H1 (cell line): ENCODE measurements around the gene SEC62. TPM values are rescaled to one million over a fixed set of nuclear protein-coding genes. Genes with fewer than 3 reads are reported as not detected.

Experiments
- SP2 ChIP-seq: IDR thresholded peaks from 2 replicates; pipeline ENCODE4 v1.6.1; 2012; ENCODE audit warnings: mild to moderate bottlenecking, low read length, inconsistent platforms
- TAF1 ChIP-seq: IDR thresholded peaks from 2 replicates; pipeline ENCODE4 v1.6.1; 2011; ENCODE audit warnings: mild to moderate bottlenecking, low read depth, low read length
- TBP ChIP-seq: IDR thresholded peaks from 2 replicates; pipeline ENCODE4 v1.6.1; 2011; ENCODE audit warnings: low read depth, low read length, improper control_type of control experiment
- YY1 ChIP-seq: IDR thresholded peaks from 2 replicates; pipeline ENCODE4 v1.6.1; 2011; ENCODE audit warnings: low read depth, mild to moderate bottlenecking, low read length
- polyA plus RNA-seq, 7 experiments: library from polyadenylated mRNA; depleted of rRNA in 3 of 7; stranded (reverse) in 5 of 7; unstranded in 2 of 7; fragments of >200 nt in 5 of 7; fragments of 200-250 nt in 2 of 7; gene quantifications; 1 replicate in 5 of 7; 2 replicates in 1 of 7; 4 replicates in 1 of 7; pipeline versions ENCODE4 v1.2.1 to v1.2.3, GENCODE V29; 2011 to 2013; ENCODE audit warnings: missing spikeins in 2 of 7, mixed read lengths in 2 of 7
- total RNA-seq: library from RNA; stranded (reverse); fragmentation: NEBNext Ultra II Directional; extraction: Animal tissue kit (Norgen Biotek cat#: 25700); gene quantifications from 2 replicates; pipeline ENCODE4 v1.2.1, GENCODE V29; 2021
- TF ChIP-seq, protein P1 (sequence below): fragments of 300-600 bp; sonication (generic); IDR thresholded peaks from 2 replicates; pipeline ENCODE4 v1.7.1; 2012; ENCODE audit warnings: low read length, moderate library complexity, mild to moderate bottlenecking, inconsistent platforms; ENCODE audit not compliant: insufficient replicate concordance
- TF ChIP-seq, protein P2 (sequence below): IDR thresholded peaks from 2 replicates; pipeline ENCODE4 v1.6.1; 2012; ENCODE audit warnings: low read length, inconsistent platforms

The SEC62 gene
- total and polyA plus RNA-seq, 2 of the 8 experiments (the other 6 are each of a cell fraction or from before 2014, with no cell fraction given), result 67.8 to 113 TPM

DNA sequence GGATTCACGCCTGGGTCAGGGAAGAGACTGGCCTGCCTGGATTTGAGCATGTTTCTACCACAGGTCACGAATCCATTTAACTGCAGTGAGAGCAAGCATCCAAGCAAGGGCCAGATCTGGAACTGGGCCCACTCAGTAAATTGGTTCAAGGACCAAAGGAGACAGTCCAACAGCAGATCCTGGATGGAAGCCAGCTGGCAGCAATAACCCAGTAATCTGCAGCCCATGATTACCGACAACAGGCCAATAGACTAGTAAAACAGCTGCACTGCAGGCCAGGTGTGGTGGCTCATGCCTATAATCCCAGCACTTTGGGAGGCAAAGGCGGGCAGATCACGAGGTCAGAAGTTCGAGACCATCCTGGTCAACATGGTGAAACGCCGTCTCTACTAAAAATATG lies 43.4 kb upstream of the SEC62 start (continued):
- TF ChIP-seq, protein P1, sequence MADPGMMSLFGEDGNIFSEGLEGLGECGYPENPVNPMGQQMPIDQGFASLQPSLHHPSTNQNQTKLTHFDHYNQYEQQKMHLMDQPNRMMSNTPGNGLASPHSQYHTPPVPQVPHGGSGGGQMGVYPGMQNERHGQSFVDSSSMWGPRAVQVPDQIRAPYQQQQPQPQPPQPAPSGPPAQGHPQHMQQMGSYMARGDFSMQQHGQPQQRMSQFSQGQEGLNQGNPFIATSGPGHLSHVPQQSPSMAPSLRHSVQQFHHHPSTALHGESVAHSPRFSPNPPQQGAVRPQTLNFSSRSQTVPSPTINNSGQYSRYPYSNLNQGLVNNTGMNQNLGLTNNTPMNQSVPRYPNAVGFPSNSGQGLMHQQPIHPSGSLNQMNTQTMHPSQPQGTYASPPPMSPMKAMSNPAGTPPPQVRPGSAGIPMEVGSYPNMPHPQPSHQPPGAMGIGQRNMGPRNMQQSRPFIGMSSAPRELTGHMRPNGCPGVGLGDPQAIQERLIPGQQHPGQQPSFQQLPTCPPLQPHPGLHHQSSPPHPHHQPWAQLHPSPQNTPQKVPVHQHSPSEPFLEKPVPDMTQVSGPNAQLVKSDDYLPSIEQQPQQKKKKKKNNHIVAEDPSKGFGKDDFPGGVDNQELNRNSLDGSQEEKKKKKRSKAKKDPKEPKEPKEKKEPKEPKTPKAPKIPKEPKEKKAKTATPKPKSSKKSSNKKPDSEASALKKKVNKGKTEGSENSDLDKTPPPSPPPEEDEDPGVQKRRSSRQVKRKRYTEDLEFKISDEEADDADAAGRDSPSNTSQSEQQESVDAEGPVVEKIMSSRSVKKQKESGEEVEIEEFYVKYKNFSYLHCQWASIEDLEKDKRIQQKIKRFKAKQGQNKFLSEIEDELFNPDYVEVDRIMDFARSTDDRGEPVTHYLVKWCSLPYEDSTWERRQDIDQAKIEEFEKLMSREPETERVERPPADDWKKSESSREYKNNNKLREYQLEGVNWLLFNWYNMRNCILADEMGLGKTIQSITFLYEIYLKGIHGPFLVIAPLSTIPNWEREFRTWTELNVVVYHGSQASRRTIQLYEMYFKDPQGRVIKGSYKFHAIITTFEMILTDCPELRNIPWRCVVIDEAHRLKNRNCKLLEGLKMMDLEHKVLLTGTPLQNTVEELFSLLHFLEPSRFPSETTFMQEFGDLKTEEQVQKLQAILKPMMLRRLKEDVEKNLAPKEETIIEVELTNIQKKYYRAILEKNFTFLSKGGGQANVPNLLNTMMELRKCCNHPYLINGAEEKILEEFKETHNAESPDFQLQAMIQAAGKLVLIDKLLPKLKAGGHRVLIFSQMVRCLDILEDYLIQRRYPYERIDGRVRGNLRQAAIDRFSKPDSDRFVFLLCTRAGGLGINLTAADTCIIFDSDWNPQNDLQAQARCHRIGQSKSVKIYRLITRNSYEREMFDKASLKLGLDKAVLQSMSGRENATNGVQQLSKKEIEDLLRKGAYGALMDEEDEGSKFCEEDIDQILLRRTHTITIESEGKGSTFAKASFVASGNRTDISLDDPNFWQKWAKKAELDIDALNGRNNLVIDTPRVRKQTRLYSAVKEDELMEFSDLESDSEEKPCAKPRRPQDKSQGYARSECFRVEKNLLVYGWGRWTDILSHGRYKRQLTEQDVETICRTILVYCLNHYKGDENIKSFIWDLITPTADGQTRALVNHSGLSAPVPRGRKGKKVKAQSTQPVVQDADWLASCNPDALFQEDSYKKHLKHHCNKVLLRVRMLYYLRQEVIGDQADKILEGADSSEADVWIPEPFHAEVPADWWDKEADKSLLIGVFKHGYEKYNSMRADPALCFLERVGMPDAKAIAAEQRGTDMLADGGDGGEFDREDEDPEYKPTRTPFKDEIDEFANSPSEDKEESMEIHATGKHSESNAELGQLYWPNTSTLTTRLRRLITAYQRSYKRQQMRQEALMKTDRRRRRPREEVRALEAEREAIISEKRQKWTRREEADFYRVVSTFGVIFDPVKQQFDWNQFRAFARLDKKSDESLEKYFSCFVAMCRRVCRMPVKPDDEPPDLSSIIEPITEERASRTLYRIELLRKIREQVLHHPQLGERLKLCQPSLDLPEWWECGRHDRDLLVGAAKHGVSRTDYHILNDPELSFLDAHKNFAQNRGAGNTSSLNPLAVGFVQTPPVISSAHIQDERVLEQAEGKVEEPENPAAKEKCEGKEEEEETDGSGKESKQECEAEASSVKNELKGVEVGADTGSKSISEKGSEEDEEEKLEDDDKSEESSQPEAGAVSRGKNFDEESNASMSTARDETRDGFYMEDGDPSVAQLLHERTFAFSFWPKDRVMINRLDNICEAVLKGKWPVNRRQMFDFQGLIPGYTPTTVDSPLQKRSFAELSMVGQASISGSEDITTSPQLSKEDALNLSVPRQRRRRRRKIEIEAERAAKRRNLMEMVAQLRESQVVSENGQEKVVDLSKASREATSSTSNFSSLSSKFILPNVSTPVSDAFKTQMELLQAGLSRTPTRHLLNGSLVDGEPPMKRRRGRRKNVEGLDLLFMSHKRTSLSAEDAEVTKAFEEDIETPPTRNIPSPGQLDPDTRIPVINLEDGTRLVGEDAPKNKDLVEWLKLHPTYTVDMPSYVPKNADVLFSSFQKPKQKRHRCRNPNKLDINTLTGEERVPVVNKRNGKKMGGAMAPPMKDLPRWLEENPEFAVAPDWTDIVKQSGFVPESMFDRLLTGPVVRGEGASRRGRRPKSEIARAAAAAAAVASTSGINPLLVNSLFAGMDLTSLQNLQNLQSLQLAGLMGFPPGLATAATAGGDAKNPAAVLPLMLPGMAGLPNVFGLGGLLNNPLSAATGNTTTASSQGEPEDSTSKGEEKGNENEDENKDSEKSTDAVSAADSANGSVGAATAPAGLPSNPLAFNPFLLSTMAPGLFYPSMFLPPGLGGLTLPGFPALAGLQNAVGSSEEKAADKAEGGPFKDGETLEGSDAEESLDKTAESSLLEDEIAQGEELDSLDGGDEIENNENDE, result no peak
- TF ChIP-seq, protein P2, sequence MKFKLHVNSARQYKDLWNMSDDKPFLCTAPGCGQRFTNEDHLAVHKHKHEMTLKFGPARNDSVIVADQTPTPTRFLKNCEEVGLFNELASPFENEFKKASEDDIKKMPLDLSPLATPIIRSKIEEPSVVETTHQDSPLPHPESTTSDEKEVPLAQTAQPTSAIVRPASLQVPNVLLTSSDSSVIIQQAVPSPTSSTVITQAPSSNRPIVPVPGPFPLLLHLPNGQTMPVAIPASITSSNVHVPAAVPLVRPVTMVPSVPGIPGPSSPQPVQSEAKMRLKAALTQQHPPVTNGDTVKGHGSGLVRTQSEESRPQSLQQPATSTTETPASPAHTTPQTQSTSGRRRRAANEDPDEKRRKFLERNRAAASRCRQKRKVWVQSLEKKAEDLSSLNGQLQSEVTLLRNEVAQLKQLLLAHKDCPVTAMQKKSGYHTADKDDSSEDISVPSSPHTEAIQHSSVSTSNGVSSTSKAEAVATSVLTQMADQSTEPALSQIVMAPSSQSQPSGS, result no peak
- no peak for TF ChIP-seq SP2
- no peak for TF ChIP-seq TBP
- no peak for TF ChIP-seq TAF1
- no peak for TF ChIP-seq YY1
